GM18868 (cell line): ENCODE data around the gene MCEMP1.

Experiments used
- ATAC-seq: cut with Tn5 transposase; IDR thresholded peaks from one replicate; pipeline ENCODE4 v1.9.1; 2021; ENCODE audit warnings: mild to moderate bottlenecking, moderate library complexity; ENCODE audit not compliant: unreplicated experiment

The MCEMP1 gene

GRCh38 chr19:7670150-7670783 is 6.6 kb upstream of the MCEMP1 start:
- ATAC-seq: no peak

DNA sequence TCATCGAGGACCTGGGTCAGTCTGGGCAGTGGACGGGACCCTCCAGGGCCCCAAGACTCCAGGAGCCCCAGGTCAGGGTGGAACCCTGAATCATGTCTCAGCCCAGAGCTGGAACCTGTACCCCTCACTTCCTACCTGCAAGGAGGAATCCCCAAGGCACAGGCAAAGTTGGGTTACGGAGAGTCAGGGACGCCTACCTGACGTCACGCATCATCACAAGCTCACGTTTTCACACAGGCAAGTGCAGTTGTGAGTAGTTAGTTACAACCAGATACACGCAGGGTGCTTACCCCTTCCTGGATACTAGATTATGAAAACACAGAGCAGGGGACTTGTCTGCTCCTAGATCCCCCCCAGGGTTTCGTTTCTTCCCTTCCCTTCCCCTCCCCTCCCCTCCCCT is 6.1 kb upstream of the MCEMP1 start:
- ATAC-seq: no peak

DNA sequence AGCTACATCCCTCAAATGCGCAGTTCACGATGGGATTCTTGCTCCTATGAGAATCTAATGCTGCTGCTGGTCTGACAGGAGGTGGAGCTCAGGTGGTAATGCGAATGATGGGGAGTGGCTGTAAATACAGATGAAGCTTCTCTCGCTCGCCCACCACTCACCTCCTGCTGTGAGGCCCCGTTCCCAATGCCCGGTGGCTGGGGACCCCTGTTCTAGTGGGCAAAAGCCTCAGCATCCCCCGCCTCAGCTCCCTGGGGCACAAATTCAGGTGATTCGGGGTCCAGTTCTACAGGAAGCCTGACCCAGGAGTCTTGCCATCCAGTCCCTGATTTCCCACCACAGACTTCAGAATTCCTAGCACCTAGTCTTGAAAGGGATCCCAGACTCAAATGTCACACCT is 4.4 kb upstream of the MCEMP1 start:
- ATAC-seq: no peak

DNA sequence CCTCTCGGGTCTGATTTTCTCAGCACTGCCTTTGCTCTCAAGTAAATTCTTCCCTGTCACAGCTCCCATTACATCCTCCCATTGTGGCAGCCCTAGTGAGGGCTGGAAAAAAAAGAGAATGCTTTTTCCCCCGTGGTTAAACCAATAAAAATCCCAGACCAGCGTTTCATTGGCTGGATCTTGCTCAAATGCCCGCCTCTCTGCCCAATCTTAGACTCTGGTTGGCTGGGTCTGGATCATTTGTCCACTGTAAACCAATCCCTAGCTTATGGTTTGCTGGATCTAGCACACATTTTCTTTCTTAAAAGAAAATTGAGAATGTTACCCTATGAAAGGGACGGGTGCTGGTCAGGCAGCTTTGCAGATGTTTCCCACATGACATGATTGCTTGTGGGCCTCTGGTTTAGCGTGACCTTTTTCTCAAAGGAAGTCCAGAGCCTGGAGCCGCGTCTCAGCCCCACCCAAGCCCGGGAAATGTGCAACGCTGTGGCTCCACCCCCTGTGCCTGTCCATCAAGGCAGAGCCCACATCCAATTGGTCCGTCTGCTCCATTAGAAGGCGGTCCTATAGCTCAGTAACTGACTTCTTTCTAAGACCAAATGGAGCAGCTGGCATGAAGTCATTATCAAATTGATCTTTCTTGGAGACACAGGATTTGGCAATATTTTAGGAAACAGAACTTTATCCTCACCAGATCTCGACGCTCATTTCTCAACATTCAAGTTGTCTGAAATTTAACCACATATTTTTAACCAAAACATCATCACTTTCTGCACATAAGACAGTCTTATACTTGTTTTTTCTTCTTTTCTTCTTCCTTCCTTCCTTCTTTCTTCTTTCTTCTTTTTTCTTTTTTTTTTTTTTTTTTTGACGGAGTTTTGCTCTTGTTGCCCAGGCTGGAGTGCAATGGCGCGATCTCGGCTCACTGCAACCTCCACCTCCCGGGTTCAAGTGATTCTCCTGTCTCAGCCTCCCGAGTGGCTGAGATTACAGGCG is 2.6 kb upstream of the MCEMP1 start:
- no peak for ATAC-seq

- ATAC-seq: no peak
Observed at GRCh38 chr19:7676376-7676775, 514 bp upstream of the MCEMP1 start.

DNA sequence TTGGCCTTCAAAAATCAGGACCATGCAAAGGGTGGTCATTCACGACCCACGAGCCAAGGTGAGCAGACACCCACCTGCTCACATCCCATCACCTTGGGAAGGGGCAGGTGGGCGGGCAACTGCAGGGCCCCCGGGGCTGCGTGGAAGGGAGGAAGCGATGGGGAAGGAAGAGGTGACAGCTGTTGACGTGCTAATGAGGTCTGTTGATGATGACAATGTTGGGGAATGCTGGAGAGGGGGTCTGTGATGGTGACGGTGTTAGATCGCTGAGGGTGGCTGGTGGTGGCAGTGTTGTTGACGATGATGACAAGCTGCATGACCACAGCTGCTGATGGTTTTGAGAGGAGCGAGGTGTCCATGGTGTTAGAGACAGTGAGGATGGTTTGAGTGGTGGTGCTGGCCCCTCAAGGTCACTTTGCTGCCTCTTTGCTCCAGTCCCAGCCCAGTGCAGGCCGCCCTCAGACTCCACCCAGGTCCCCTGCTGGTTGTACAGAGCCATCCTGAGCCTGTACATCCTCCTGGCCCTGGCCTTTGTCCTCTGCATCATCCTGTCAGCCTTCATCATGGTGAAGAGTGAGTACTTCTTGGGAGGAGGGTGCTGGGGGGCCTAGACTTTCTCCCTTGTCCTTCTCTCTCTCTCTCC is 900 bp downstream of the MCEMP1 start:
- ATAC-seq: no peak

DNA sequence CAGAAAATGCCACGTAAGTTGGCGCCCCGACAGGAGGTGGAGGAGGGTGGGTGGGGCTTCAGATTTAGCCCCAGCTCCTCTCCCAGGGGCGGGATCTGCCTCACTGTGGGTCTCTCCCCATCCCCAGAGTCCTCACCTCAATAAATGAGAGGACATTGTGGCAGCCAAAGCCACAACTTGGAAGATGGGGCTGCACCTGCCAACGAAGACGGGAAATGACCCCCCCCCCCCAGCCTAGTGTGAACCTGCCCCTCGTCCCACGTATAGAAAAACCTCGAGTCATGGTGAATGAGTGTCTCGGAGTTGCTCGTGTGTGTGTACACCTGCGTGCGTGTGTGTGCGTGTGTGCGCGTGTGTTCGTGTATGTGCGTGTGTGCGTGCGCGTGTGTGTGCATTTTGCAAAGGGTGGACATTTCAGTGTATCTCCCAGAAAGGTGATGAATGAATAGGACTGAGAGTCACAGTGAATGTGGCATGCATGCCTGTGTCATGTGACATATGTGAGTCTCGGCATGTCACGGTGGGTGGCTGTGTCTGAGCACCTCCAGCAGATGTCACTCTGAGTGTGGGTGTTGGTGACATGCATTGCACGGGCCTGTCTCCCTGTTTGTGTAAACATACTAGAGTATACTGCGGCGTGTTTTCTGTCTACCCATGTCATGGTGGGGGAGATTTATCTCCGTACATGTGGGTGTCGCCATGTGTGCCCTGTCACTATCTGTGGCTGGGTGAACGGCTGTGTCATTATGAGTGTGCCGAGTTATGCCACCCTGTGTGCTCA is 2.3 kb downstream of the MCEMP1 start:
- ATAC-seq: peak; percentile 38

- no peak for ATAC-seq
Observed at GRCh38 chr19:7679771-7680605, 3.1 kb downstream of the MCEMP1 start.

GRCh38 chr19:7680606-7681339 is 3.9 kb downstream of the MCEMP1 start, which contains the start of gene TRAPPC5:
Gene TRAPPC5 (plus strand): TSS chr19:7680833. CDS start chr19:7682254, 1,421 bp downstream.
- ATAC-seq: peak; percentile 46

GRCh38 chr19:7681340-7682174 is 4.7 kb downstream of the MCEMP1 start:
- ATAC-seq: peak; percentile 44

DNA sequence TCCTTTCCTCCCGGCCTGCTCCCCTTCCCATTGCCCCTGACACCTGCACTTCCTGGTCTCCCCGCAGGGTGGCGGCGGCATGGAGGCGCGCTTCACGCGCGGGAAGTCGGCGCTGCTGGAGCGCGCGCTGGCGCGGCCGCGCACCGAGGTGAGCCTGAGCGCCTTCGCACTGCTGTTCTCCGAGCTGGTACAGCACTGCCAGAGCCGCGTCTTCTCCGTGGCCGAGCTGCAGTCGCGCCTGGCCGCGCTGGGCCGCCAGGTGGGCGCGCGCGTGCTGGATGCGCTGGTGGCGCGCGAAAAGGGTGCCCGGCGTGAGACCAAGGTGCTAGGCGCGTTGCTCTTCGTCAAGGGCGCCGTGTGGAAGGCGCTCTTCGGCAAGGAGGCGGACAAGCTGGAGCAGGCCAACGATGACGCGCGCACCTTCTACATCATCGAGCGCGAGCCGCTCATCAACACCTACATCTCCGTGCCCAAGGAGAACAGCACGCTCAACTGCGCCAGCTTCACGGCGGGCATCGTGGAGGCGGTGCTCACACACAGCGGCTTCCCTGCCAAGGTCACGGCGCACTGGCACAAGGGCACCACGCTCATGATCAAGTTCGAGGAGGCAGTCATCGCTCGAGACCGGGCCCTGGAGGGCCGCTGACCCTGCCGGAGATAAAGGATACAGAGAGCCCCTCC is 5.4 kb downstream of the MCEMP1 start:
- ATAC-seq: no peak

DNA sequence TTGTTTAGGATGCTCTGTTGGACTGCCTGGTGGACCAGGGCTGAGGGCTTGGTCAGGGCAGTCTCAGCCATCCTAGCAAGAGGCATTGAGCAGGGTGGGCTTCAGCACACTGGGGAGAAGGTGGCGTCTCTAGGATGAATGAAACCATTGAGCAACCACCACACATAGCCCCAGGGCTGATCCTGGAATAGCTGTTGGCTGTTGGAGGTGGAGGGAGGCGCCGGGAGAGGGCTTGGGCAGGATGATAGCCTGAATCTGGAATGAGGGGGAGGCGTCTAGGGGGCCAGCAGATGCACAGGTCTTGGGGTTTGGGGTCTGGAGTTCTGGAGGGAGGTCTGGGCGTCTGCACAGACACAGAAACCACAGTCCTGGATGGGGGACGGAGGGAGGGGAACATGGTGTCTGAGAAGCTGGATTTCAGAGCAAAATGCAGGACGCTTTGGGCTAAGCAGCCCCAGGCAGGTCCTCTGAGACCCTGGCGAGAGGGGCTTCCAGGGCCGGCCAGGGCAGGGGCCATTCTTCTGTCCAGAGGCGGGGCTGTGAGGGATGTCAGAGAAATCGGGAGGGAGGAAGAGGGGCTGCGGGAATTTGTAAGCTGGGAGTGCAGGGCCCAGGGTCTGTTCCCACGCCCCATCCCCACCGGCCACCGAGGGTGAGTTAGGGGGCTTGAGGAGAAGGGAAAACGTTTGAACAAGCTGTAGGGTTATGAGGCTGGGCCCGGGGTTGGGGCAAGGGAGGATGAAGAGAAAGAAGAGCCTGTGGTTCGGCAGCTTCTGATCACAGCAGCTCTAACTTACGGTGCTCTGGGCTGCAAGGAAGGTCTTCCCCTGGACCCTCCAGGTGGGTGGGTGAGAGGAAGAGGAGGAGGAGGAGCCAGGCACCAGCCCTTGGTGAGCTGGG is 8.9 kb downstream of the MCEMP1 start:
- ATAC-seq: no peak

DNA sequence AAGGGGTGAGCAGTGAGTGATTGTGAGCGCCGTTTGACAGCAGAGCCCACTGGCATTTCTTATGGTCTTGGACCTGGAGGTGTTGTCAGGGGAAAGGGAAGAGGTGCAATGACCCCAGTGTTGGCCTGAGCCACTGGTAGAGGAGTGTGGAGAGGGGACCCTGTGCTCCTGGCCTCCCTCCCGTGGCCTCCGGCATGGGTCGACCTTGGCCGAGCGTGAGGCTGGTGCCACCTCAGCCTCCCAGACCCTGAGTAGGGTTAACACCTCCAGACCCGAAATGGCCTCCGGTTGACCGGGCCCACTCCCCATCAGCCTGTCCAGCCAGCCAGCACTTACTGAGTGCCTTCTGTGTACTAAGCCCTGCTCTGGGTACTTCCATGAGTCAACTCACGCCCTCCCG is 10.3 kb downstream of the MCEMP1 start:
- no peak for ATAC-seq

DNA sequence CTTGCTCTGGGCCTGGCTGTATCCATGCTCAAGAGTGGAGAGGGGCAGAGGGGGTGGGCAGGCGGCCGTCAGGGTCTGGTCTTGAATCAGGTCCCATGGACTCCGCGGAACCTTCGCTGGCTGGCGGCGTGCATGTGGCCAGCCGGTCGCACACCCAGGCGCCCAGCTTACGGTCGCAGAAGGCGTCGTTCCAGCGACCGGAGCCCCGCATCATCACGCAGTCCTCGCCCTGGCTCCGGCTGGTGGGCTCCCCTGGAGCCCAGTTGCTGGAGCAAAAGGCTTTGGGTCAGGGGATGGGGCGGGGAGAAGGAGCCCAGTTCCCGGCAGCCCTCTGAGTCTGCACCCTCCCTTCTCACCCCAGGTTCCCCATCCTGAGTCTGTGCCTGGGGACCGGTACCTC is 12.3 kb downstream of the MCEMP1 start:
- no peak for ATAC-seq

GRCh38 chr19:7690779-7691258 is 13.9 kb downstream of the MCEMP1 start:
- ATAC-seq: no peak

GRCh38 chr19:7691497-7691896 is 14.6 kb downstream of the MCEMP1 start:
- ATAC-seq: no peak
